ENCODE data around the gene SERPINA3. TPM values are rescaled to one million over a fixed set of nuclear protein-coding genes. Genes with fewer than 3 reads are reported as not detected.

The SERPINA3 gene
- total RNA-seq, 2 donors from 2014 or later = 352 to 505 TPM

DNA sequence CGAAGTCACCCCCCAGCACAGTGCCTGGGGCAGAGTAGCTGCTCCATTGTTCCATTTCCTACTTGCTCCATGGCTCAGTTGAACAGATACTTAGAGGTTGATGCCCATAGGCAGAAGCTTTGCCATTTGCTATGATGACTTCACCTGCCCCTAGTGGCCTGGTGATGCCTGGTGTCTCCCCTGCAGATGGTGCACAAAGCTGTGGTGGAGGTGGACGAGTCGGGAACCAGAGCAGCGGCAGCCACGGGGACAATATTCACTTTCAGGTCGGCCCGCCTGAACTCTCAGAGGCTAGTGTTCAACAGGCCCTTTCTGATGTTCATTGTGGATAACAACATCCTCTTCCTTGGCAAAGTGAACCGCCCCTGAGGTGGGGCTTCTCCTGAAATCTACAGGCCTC lies 20.3 kb upstream of the SERPINA3 start:
- TF ChIP-seq POLR2A (IDR thresholded peaks at IDR 0.05) (no peak), POLR2AphosphoS5 (IDR thresholded peaks at IDR 0.05) (no peak)
- TF ChIP-seq, protein P1, sequence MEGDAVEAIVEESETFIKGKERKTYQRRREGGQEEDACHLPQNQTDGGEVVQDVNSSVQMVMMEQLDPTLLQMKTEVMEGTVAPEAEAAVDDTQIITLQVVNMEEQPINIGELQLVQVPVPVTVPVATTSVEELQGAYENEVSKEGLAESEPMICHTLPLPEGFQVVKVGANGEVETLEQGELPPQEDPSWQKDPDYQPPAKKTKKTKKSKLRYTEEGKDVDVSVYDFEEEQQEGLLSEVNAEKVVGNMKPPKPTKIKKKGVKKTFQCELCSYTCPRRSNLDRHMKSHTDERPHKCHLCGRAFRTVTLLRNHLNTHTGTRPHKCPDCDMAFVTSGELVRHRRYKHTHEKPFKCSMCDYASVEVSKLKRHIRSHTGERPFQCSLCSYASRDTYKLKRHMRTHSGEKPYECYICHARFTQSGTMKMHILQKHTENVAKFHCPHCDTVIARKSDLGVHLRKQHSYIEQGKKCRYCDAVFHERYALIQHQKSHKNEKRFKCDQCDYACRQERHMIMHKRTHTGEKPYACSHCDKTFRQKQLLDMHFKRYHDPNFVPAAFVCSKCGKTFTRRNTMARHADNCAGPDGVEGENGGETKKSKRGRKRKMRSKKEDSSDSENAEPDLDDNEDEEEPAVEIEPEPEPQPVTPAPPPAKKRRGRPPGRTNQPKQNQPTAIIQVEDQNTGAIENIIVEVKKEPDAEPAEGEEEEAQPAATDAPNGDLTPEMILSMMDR (IDR thresholded peaks at IDR 0.05) = no peak

DNA sequence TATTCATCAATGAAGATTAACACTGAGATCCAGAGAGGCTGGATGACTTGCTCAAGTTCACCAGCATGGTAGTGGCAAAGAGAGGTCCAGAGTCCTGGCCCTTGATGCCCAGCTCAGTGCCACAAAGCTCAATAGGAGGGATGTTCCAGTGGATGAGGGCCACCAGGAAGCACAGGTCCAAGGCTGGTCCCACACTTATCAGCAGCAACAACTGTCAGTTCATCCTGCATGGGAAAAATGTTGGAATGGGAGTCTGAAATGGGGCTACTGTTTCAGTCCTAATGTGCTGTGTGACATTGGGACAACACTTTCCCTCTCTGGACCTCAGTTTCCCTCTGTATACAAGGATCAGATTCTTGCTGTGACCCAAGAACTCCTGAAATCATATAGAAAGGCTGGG lies 19.7 kb upstream of the SERPINA3 start:
- no peaks in the 10 kb centered on the region for H3K36me3 ChIP-seq
- no peaks in the 10 kb centered on the region for H3K27me3 ChIP-seq (replicated peaks; ENCODE audit: insufficient read depth)
- H3K27ac ChIP-seq = no peak overlapping the region
- TF ChIP-seq POLR2AphosphoS5 (IDR thresholded peaks at IDR 0.05) (no peak), POLR2A (IDR thresholded peaks at IDR 0.05) (no peak)
- TF ChIP-seq, protein P1 (IDR thresholded peaks at IDR 0.05) = no peak
- intact Hi-C loops (cut with DNase I) = no loop called here
- H3K4me1 ChIP-seq (replicated peaks) = no peaks in the 10 kb centered on the region
- no peak overlapping the region for H3K4me3 ChIP-seq
- no peak for DNase-seq (ENCODE audit: low spot score)
- no peaks in the 10 kb centered on the region for H3K9me3 ChIP-seq

More for the DNA sequence above, 20.3 kb upstream of the SERPINA3 start:
- 90% methylated on average over 8 of the region's 8 CpGs for WGBS
- H3K4me1 ChIP-seq (replicated peaks) = no peaks in the 10 kb centered on the region
- H3K36me3 ChIP-seq = no peaks in the 10 kb centered on the region
- H3K4me3 ChIP-seq = no peak overlapping the region
- intact Hi-C loops (cut with DNase I) = no loop called here
- no peak overlapping the region for H3K27ac ChIP-seq
- H3K27me3 ChIP-seq (replicated peaks; ENCODE audit: insufficient read depth) = no peaks in the 10 kb centered on the region
- no peak for DNase-seq (ENCODE audit: low spot score)
- H3K9me3 ChIP-seq = no peaks in the 10 kb centered on the region

DNA sequence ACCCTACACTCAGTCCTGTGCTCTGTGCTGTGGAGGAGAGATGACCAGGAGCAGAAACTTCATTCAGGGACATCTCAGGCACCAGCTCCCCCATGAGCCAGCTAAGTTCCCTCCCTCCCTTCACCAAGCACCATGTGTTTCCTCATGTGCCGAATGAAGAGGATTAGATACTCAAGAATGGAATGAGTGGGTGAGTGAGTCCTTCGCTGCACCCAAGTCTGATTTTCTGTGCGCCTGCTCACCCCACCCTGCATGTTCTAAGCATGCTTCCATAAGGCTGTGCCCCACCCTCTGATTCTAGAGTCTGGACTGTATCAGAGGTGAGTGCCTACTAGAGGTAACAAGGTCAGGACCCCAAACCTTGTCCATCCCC lies 18.8 kb upstream of the SERPINA3 start:
- Histone ChIP-seq H3K36me3 (no peaks in the 10 kb centered on the region), H3K4me1 (replicated peaks) (no peaks in the 10 kb centered on the region), H3K9me3 (no peaks in the 10 kb centered on the region), H3K27ac (no peak overlapping the region), H3K4me3 (no peak overlapping the region), H3K27me3 (replicated peaks; ENCODE audit: insufficient read depth) (no peaks in the 10 kb centered on the region)
- no peak for DNase-seq (ENCODE audit: low spot score)
- TF ChIP-seq, protein P1 (IDR thresholded peaks at IDR 0.05) = no peak
- TF ChIP-seq POLR2AphosphoS5 (IDR thresholded peaks at IDR 0.05) (no peak), POLR2A (IDR thresholded peaks at IDR 0.05) (no peak)
- intact Hi-C loops (cut with DNase I) = no loop called here
- 78% methylated on average over 3 of the region's 3 CpGs for WGBS

DNA sequence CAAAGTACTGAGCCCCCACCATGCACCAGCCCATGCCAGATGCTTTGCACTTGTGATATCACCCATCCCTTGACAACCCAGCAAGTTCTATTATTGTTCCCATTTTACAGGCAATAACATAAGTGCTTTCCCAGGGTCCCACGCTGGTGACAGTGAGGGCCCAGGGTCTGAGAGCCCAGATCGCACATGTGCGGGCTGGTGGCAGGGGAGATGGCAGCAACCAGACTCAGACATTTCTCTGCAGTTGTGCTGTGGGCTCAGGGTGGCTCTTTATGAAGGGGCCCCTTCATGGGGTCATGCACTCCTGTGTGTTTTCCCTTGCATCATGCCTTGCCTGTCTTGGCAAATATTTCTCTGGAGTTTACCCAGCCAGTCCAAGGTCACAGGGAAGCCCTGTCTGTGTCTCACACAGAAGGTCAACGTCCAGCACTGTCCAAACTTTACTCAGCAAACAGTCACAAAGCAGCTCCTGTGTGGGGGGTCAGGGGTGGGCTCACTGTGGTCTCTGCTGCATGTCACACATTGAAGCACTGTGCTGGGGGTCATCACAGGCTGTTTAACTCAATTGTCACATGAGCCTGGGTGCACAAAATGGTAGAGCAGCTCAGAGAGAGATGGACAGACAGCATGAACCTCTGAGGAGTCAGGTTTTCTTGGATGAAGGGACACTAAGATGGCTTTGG lies 18.3 kb upstream of the SERPINA3 start:
- Histone ChIP-seq H3K4me1 (replicated peaks) (peaks cover 5% of the 10 kb centered on the region), H3K27me3 (replicated peaks; ENCODE audit: insufficient read depth) (no peaks in the 10 kb centered on the region), H3K4me3 (no peak overlapping the region), H3K36me3 (no peaks in the 10 kb centered on the region), H3K9me3 (no peaks in the 10 kb centered on the region), H3K27ac (no peak overlapping the region)
- no peak for DNase-seq (ENCODE audit: low spot score)
- intact Hi-C loops (cut with DNase I) = no loop called here
- 92% methylated on average over 4 of the region's 4 CpGs for WGBS
- TF ChIP-seq, protein P1 (IDR thresholded peaks at IDR 0.05) = no peak
- TF ChIP-seq POLR2AphosphoS5 (IDR thresholded peaks at IDR 0.05) (no peak), POLR2A (IDR thresholded peaks at IDR 0.05) (no peak)

DNA sequence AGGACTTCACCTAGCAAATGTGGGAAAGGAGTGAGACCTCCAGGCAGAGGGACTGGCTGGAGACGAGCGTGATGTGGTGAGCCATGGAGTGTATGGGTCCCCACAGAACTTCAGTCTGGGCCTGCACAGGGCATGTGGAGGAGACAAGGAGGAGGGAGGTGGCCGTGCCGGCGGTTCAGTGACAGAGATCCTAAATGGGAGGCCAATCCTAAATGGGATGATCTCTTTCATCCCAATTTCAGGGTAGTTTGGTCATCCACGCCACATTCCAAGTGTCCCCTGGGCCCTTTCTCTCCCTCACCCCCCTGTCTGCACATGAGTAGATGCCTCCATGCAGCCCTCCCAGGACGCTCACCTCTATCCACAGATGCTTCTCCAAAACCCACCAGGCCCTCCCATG lies 17.8 kb upstream of the SERPINA3 start:
- no peak overlapping the region for H3K27ac ChIP-seq
- no peak for DNase-seq (ENCODE audit: low spot score)
- no peaks in the 10 kb centered on the region for H3K27me3 ChIP-seq (replicated peaks; ENCODE audit: insufficient read depth)
- no peaks in the 10 kb centered on the region for H3K36me3 ChIP-seq
- H3K9me3 ChIP-seq = no peaks in the 10 kb centered on the region
- H3K4me1 ChIP-seq (replicated peaks) = peaks cover 9% of the 10 kb centered on the region
- 93% methylated on average over 7 of the region's 7 CpGs for whole genome bisulfite sequencing
- no peak for TF ChIP-seq POLR2AphosphoS5 (IDR thresholded peaks at IDR 0.05)
- TF ChIP-seq, protein P1 (IDR thresholded peaks at IDR 0.05) = no peak
- no peak for TF ChIP-seq POLR2A (IDR thresholded peaks at IDR 0.05)
- no peak overlapping the region for H3K4me3 ChIP-seq
- intact Hi-C loops (cut with DNase I) = no loop called here
